B cell (primary cell): ENCODE measurements around the gene C1orf226. TPM values are rescaled to one million over a fixed set of nuclear protein-coding genes. Genes with fewer than 3 reads are reported as not detected.

ENCODE experiments used
- ATAC-seq: fragments of 200-7000 bp; cut with Tn5 transposase; one replicate; pipeline ENCODE4 v1.10.0; 2021; ENCODE audit warnings: low read depth, mild to moderate bottlenecking, moderate number of reproducible peaks, moderate library complexity
- CTCF ChIA-PET: fragments of 350-600 bp; sonication (Branson Sonifier 250); formaldehyde crosslinking; loops from one replicate; lab custom pipeline; 2021; ENCODE audit warnings: antibody characterized with exemption, inconsistent platforms; lab: Charles Lee
- POLR2A ChIA-PET: fragments of 350-600 bp; sonication (Branson Sonifier 250); formaldehyde crosslinking; loops from one replicate; lab custom pipeline; 2021; ENCODE audit warnings: antibody characterized with exemption; lab: Charles Lee
- DNase-seq: peaks from one replicate; pipeline ENCODE4 v3.0.0; 2013
- H2AFZ ChIP-seq: 2 replicates; pipeline ENCODE4 v1.6.1; 2012; ENCODE audit warnings: mild to moderate bottlenecking, low read depth, low read length; ENCODE audit not compliant: insufficient read depth, poor library complexity, severe bottlenecking
- H3K27ac ChIP-seq, 2 donors: 1 replicate in 1 of 2; 2 replicates in 1 of 2; pipeline ENCODE4 v1.5.1; 2012 to 2013; ENCODE audit warnings: low read length in 2 of 2, mild to moderate bottlenecking in 2 of 2, moderate library complexity in 1 of 2
- H3K27me3 ChIP-seq, 4 experiments: fragments of 200-600 bp in 1 of 4; sonication (generic) in 1 of 4; replicated peaks in 1 of 4; 1 replicate in 2 of 4; 2 replicates in 2 of 4; pipeline versions ENCODE4 v1.6.1 to v1.7.0; 2013 to 2016; ENCODE audit warnings: low read length in 3 of 4, mild to moderate bottlenecking in 2 of 4, mixed read lengths in 1 of 4, moderate library complexity in 1 of 4; ENCODE audit not compliant: insufficient read depth in 4 of 4, control insufficient read depth in 3 of 4; ENCODE audit errors: control extremely low read depth in 1 of 4
- H3K36me3 ChIP-seq, 2 experiments: replicated peaks in 1 of 2; 1 replicate in 1 of 2; 2 replicates in 1 of 2; pipeline versions ENCODE4 v1.6.1 to v1.7.1; 2013; ENCODE audit warnings: low read length in 1 of 2; ENCODE audit not compliant: insufficient read depth in 2 of 2, control insufficient read depth in 1 of 2; ENCODE audit errors: control extremely low read depth in 1 of 2, extremely low read depth in 1 of 2
- H3K4me1 ChIP-seq, 2 donors: fragments of 200-600 bp in 1 of 2; sonication (generic) in 1 of 2; 1 replicate in 1 of 2; 2 replicates in 1 of 2; pipeline versions ENCODE4 v1.5.1 to v1.6.1; 2013 to 2017; ENCODE audit warnings: low read length in 2 of 2; ENCODE audit not compliant: control insufficient read depth in 2 of 2, insufficient read depth in 2 of 2
- H3K4me2 ChIP-seq: replicated peaks from 2 replicates; pipeline ENCODE3; 2012; ENCODE audit warnings: mild to moderate bottlenecking, low read depth, low read length; ENCODE audit not compliant: poor library complexity, severe bottlenecking
- H3K4me3 ChIP-seq, 5 experiments: fragments of 200-600 bp in 1 of 5; sonication (generic) in 1 of 5; 1 replicate in 3 of 5; 2 replicates in 2 of 5; pipeline versions ENCODE4 v1.5.1 to v1.7.0; 2011 to 2016; ENCODE audit warnings: low read length in 4 of 5, mild to moderate bottlenecking in 4 of 5, low read depth in 2 of 5, control low read depth in 1 of 5, moderate library complexity in 1 of 5; ENCODE audit not compliant: insufficient read depth in 1 of 5; ENCODE audit errors: control extremely low read depth in 1 of 5, extremely low read depth in 1 of 5
- H3K79me2 ChIP-seq: fragments of 200-600 bp; sonication (generic); one replicate; pipeline ENCODE4 v1.6.0; 2016; ENCODE audit warnings: low read length; ENCODE audit not compliant: control insufficient read depth, insufficient read depth
- H3K9ac ChIP-seq: fragments of 200-600 bp; sonication (generic); 2 replicates; pipeline ENCODE4 v1.6.1; 2017; ENCODE audit warnings: mild to moderate bottlenecking, low read length, moderate library complexity
- H3K9me3 ChIP-seq, 3 donors: one replicate each; pipeline versions ENCODE4 v1.6.1 to v1.7.1; 2013; ENCODE audit warnings: low read length in 2 of 3; ENCODE audit not compliant: control insufficient read depth in 2 of 3, insufficient read depth in 1 of 3; ENCODE audit errors: control extremely low read depth in 1 of 3
- H4K20me1 ChIP-seq: 2 replicates; pipeline ENCODE4 v1.6.0; 2012; ENCODE audit warnings: mild to moderate bottlenecking, low read length; ENCODE audit not compliant: insufficient read depth, control insufficient read depth, poor library complexity, severe bottlenecking
- H3K27ac Mint-ChIP-seq: one replicate; pipeline ENCODE4 v1.8.0; 2021; ENCODE audit warnings: mixed read lengths
- H3K27me3 Mint-ChIP-seq: one replicate; pipeline ENCODE4 v1.8.0; 2021; ENCODE audit warnings: mixed read lengths
- H3K4me1 Mint-ChIP-seq: one replicate; pipeline ENCODE4 v1.8.0; 2021; ENCODE audit warnings: mixed read lengths
- H3K4me3 Mint-ChIP-seq: one replicate; pipeline ENCODE4 v1.8.0; 2021; ENCODE audit warnings: mixed read lengths
- H3K9me3 Mint-ChIP-seq: one replicate; pipeline ENCODE4 v1.8.0; 2022; ENCODE audit warnings: mixed read lengths; ENCODE audit not compliant: insufficient read depth
- CTCF ChIP-seq: fragments of 200-600 bp; IDR thresholded peaks from one replicate; pipeline ENCODE4 v1.8.0; 2022; ENCODE audit warnings: antibody characterized with exemption, mild to moderate bottlenecking
- EZH2 ChIP-seq: IDR thresholded peaks from 2 replicates; pipeline ENCODE4 v1.6.1; 2012; ENCODE audit warnings: borderline replicate concordance, low read depth, mild to moderate bottlenecking, moderate library complexity, low read length; ENCODE audit not compliant: insufficient read depth, poor library complexity, severe bottlenecking
- WGBS: methylation state at CpG from one replicate; pipeline ENCODE4 v1.1.5; 2013; ENCODE audit warnings: missing lambda C conversion rate; ENCODE audit not compliant: insufficient coverage; 5-methylcytosine and 5-hydroxymethylcytosine counted together
- intact Hi-C: fragments of 100-400 bp; cut with micrococcal nuclease; formaldehyde crosslinking; loops from one replicate; pipeline ENCODE4 v1.10.0; 2022
- polyA plus RNA-seq: library from polyadenylated mRNA; depleted of rRNA; stranded (reverse); fragments of >200 nt; gene quantifications from 2 replicates; pipeline ENCODE4 v1.2.3, GENCODE V29; 2012
- total RNA-seq, 2 donors: library from RNA; stranded (reverse); fragments of 120-200 nt in 1 of 2; gene quantifications; 1 replicate in 1 of 2; 2 replicates in 1 of 2; pipeline versions ENCODE4 v1.2.3 to v1.2.4, GENCODE V29; 2013 to 2022

The C1orf226 gene
- total and polyA plus RNA-seq, 2 donors (not counting 1 experiment from before 2014, with no cell fraction given), result 0.01 to 0.10 TPM

- H3K27ac Mint-ChIP-seq, result no peak overlapping the region
- H3K4me1 Mint-ChIP-seq, result no peaks in the 10 kb centered on the region
- no CpG with 5 or more reads among the region's 2 CpGs for WGBS
- no peak overlapping the region for H3K4me2 ChIP-seq
- no peak overlapping the region for H3K4me3 ChIP-seq
- no peaks in the 10 kb centered on the region for H3K36me3 ChIP-seq
- ATAC-seq (no peak), DNase-seq (no peak)
- H3K27me3 Mint-ChIP-seq, result peaks cover 35% of the 10 kb centered on the region
- H4K20me1 ChIP-seq, result no peaks in the 10 kb centered on the region
- POLR2A ChIA-PET, result no interaction called here
- intact Hi-C loops, result no loop called here
- H3K4me1 ChIP-seq, result no peaks in the 10 kb centered on the region
- H3K27me3 ChIP-seq, result peaks cover 0 to 2% (median under 1%) of the 10 kb centered on the region in 4 experiments
- H3K9me3 Mint-ChIP-seq, result no peaks in the 10 kb centered on the region
- no peak overlapping the region for H3K27ac ChIP-seq
- no peak for TF ChIP-seq EZH2
- TF ChIP-seq CTCF, result no peak
- H3K9ac ChIP-seq, result no peak overlapping the region
- no peak overlapping the region for H2AFZ ChIP-seq
- H3K4me3 Mint-ChIP-seq, result no peak overlapping the region
- no peaks in the 10 kb centered on the region for H3K9me3 ChIP-seq
- CTCF ChIA-PET, result no interaction called here
- H3K79me2 ChIP-seq, result no peaks in the 10 kb centered on the region
Observed at GRCh38 chr1:162406811-162407210, 25.3 kb downstream of the C1orf226 start.

- Mint-ChIP-seq H3K4me1 (no peaks in the 10 kb centered on the region), H3K9me3 (no peaks in the 10 kb centered on the region), H3K27ac (no peak overlapping the region), H3K27me3 (peaks cover 37% of the 10 kb centered on the region), H3K4me3 (no peak overlapping the region)
- DNase-seq, result no peak
- ChIA-PET CTCF (no interaction called here), POLR2A (no interaction called here)
- peaks cover 0 to 7% (median 3%) of the 10 kb centered on the region in 4 experiments for H3K27me3 ChIP-seq
- no peak overlapping the region for H3K27ac ChIP-seq
- WGBS, result no CpG with 5 or more reads among the region's 1 CpG
- no peak overlapping the region for H3K4me2 ChIP-seq
- no peaks in the 10 kb centered on the region for H4K20me1 ChIP-seq
- no peak overlapping the region for H3K4me3 ChIP-seq
- no peaks in the 10 kb centered on the region for H3K79me2 ChIP-seq
- intact Hi-C loops, result no loop called here
- H3K4me1 ChIP-seq, result no peaks in the 10 kb centered on the region
- no peak for ATAC-seq
- H3K36me3 ChIP-seq, result no peaks in the 10 kb centered on the region
- H2AFZ ChIP-seq, result no peak overlapping the region
- H3K9me3 ChIP-seq, result no peaks in the 10 kb centered on the region
- no peak overlapping the region for H3K9ac ChIP-seq
- TF ChIP-seq CTCF, result no peak
- no peak for TF ChIP-seq EZH2
Observed at GRCh38 chr1:162407539-162407938, 26.0 kb downstream of the C1orf226 start.
